ENCODE measurements around the gene RPS28.
A peak's percentile ranks its signal among the peaks of the same experiment; 100 is the strongest.
"Not testable (repeated sequence)": the region's sequence is repeated elsewhere in the genome, so short reads cannot be mapped to it uniquely, and the experiment has no call there.

Gene RPS28

GRCh38 chr19:8320564-8321066 is 681 bp upstream of the RPS28 start:
- DNase-seq = no peak

- no peak for DNase-seq
Observed at GRCh38 chr19:8321986-8322637, 816 bp downstream of the RPS28 start.

- DNase-seq = no peak
Observed at GRCh38 chr19:8322638-8322997, 1.3 kb downstream of the RPS28 start.

- DNase-seq = no peak
Observed at GRCh38 chr19:8323781-8324185, 2.5 kb downstream of the RPS28 start.

- DNase-seq = no peak
Observed at GRCh38 chr19:8324186-8325050, 3.1 kb downstream of the RPS28 start.

- no peak for DNase-seq
Observed at GRCh38 chr19:8325454-8325853, 4.2 kb downstream of the RPS28 start.

- no peak for DNase-seq
Observed at GRCh38 chr19:8329996-8330395, 8.7 kb downstream of the RPS28 start.

- DNase-seq = no peak
Observed at GRCh38 chr19:8331263-8331845, 10.1 kb downstream of the RPS28 start.

- no peak for DNase-seq
Observed at GRCh38 chr19:8332976-8333766, 11.9 kb downstream of the RPS28 start.

- no peak for DNase-seq
Observed at GRCh38 chr19:8333767-8334457, 12.6 kb downstream of the RPS28 start.

- DNase-seq = peak in 2 of 5 donors; percentile 8 to 35
Observed at GRCh38 chr19:8334458-8335342, 13.4 kb downstream of the RPS28 start.

- DNase-seq = no peak
Observed at GRCh38 chr19:8335343-8336071, 14.2 kb downstream of the RPS28 start.

- DNase-seq = no peak
Observed at GRCh38 chr19:8336072-8336569, 14.8 kb downstream of the RPS28 start.

GRCh38 chr19:8336660-8337059 is 15.4 kb downstream of the RPS28 start:
- no peak for DNase-seq

- DNase-seq = no peak
Observed at GRCh38 chr19:8337728-8338127, 16.4 kb downstream of the RPS28 start.

GRCh38 chr19:8338835-8339234 is 17.5 kb downstream of the RPS28 start:
- DNase-seq = no peak

GRCh38 chr19:8340341-8341096 is 19.2 kb downstream of the RPS28 start:
- no peak for DNase-seq

GRCh38 chr19:8341504-8341903 is 20.2 kb downstream of the RPS28 start:
- DNase-seq = not testable (repeated sequence)

GRCh38 chr19:8342316-8342683 is 21.0 kb downstream of the RPS28 start:
- DNase-seq = no peak
